ENCODE measurements around the gene PSMD14.
"Not testable (repeated sequence)": the region's sequence is repeated elsewhere in the genome, so short reads cannot be mapped to it uniquely, and the experiment has no call there.

The PSMD14 gene

GRCh38 chr2:161308178-161308955, at the start of gene PSMD14:
Gene PSMD14 (plus strand): TSS chr2:161308425. CDS start chr2:161318826, 10,401 bp downstream.
- DNase-seq (ENCODE audit: low spot score), result peak; percentile 92

GRCh38 chr2:161265874-161266273, 42.4 kb upstream of the PSMD14 start:
- no peak for DNase-seq (ENCODE audit: low spot score)

GRCh38 chr2:161269111-161269510, 39.1 kb upstream of the PSMD14 start:
- no peak for DNase-seq (ENCODE audit: low spot score)

- DNase-seq (ENCODE audit: low spot score), result peak; percentile 58
Measured at GRCh38 chr2:161273038-161273760, 35.0 kb upstream of the PSMD14 start.

- peak; percentile 7 for DNase-seq (ENCODE audit: low spot score)
Measured at GRCh38 chr2:161278564-161279229, 29.5 kb upstream of the PSMD14 start.

GRCh38 chr2:161279230-161279815, 28.9 kb upstream of the PSMD14 start:
- DNase-seq (ENCODE audit: low spot score), result not testable (repeated sequence)

GRCh38 chr2:161280906-161281323, 27.3 kb upstream of the PSMD14 start:
- DNase-seq (ENCODE audit: low spot score), result not testable (repeated sequence)

- DNase-seq (ENCODE audit: low spot score), result not testable (repeated sequence)
Measured at GRCh38 chr2:161281615-161282310, 26.5 kb upstream of the PSMD14 start.

GRCh38 chr2:161282311-161282644, 25.9 kb upstream of the PSMD14 start:
- DNase-seq (ENCODE audit: low spot score), result not testable (repeated sequence)

GRCh38 chr2:161283926-161284325, 24.3 kb upstream of the PSMD14 start:
- DNase-seq (ENCODE audit: low spot score), result no peak

- DNase-seq (ENCODE audit: low spot score), result no peak
Measured at GRCh38 chr2:161303535-161304050, 4.6 kb upstream of the PSMD14 start.

GRCh38 chr2:161306919-161307318, 1.3 kb upstream of the PSMD14 start:
- no peak for DNase-seq (ENCODE audit: low spot score)

- no peak for DNase-seq (ENCODE audit: low spot score)
Measured at GRCh38 chr2:161307676-161308075, 549 bp upstream of the PSMD14 start.

GRCh38 chr2:161312996-161313395, 4.8 kb downstream of the PSMD14 start:
- DNase-seq (ENCODE audit: low spot score), result no peak

GRCh38 chr2:161315380-161315779, 7.2 kb downstream of the PSMD14 start:
- no peak for DNase-seq (ENCODE audit: low spot score)

GRCh38 chr2:161316701-161317100, 8.5 kb downstream of the PSMD14 start:
- no peak for DNase-seq (ENCODE audit: low spot score)

GRCh38 chr2:161321944-161322648, 13.9 kb downstream of the PSMD14 start:
- no peak for DNase-seq (ENCODE audit: low spot score)

GRCh38 chr2:161324876-161325275, 16.7 kb downstream of the PSMD14 start:
- DNase-seq (ENCODE audit: low spot score), result no peak

- no peak for DNase-seq (ENCODE audit: low spot score)
Measured at GRCh38 chr2:161327582-161327981, 19.4 kb downstream of the PSMD14 start.

GRCh38 chr2:161332371-161332967, 24.2 kb downstream of the PSMD14 start:
- no peak for DNase-seq (ENCODE audit: low spot score)

- no peak for DNase-seq (ENCODE audit: low spot score)
Measured at GRCh38 chr2:161335626-161336025, 27.4 kb downstream of the PSMD14 start.

Measured in LoVo (cell line).